GOT3 (cell line): ENCODE results near the gene GCNT2.
"Not testable (repeated sequence)": the region's sequence is repeated elsewhere in the genome, so short reads cannot be mapped to it uniquely, and the experiment has no call there.

ENCODE experiments used
- DNase-seq: peaks from one replicate; lab custom pipeline; 2025; ENCODE audit warnings: mixed read lengths; lab: John Stamatoyannopoulos, UW

The GCNT2 gene

DNA sequence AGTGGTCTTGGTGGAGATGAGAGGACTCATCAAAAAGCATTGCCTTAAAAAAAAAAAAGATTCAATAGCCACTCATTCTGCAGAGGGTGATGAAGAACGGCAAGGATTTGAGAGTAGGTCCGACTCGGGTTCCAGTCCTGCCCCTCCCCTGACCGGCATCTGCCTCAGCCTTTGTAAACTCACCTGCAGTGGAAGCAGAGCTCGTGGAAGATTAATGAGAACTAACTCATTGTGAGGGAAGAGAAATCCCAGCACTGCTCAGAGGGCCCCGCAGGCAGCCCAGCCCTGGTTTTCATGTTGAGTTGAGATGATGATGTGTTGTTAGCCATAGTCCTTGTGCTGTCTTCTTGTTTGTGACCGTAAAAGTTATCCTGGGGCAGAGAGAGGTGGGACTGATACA, 59.4 kb downstream of the GCNT2 start:
- no peak for DNase-seq

DNA sequence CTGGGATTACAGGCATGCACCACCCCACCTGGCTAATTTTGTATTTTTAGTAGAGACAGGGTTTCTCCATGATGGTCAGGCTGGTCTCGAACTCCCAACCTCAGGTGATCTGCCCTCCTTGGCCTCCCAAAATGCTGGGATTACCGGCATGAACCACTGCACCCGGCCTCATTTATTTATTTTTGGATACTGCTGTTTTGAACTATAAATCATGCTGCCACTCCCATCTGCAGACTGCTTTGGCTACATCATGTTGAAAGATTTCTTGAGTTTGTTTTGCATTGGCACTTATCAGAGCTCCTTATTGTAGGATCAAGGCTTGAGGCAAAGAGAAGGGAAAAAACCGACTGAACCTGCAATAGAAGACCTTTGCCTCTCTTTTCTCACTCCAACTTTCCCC, 60.3 kb downstream of the GCNT2 start:
- not testable (repeated sequence) for DNase-seq

DNA sequence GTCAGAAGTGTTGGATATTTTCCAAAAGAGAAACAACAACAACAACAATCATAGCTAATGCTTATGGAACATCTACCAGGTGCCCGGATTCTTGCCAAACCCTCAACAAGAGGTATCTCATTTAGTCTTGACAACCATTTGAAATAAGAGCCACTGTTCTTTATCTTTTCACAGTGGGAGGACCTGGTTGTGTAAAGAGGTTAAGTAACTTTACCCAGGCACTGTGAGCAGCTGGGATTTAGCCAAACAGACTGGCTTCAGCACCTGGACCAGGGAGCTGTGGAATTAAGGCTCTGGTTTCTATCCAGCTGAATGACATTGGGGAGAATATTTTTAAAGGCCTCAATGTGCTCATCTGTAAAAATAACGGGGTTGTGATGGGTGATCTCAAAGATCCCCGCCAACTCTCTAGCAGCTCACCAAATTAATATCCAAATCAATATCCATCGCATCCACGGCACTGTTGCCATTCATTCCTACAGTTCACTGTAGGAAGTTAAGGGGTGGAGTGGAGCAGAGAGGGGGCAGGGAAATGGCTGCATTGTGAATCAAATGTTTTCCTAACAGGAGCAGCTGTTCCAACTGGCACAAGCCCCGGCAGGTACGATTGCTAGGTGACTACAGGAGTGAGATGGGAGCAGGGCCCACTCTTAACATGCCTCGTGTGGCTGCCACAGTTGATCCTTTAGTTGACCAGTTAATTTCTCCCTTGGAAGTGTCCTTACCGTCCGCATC, 61.8 kb downstream of the GCNT2 start:
- no peak for DNase-seq

DNA sequence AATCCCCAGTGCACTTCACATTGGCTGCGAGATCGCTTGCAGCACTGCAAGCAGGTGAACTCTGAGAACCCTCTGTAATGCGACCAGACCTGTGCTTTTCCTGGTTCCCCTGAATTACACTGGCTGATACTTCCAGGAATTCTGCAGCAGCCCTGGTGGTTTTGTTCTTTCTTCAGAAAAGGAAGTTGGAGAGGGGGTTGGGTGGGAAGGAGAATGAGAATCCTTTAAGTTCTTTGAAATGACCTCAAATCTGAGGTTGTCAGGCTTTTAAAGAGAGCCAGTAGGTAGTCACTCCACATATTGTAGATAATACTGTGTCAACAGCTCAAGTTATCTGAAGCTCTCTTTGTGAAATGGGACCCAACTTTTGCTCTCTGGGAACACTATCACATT, 62.4 kb downstream of the GCNT2 start:
- DNase-seq: no peak

DNA sequence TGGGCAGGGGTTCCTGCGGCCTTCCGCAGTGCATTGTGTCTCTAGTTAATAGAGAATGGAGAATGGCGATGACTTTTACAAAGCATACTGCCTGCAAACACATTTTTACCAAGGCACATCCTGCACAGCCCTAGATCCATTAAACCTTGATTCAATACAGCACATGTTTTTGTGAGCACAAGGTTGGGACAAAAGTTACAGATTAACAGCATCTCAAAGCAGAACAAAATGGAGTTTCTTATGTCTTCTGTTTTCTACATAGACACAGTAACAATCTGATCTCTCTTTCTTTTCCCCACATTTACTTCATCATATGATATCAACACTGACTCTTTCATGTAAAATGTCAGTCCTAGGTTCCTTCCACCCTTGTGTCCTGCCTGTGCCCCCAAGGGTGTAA, 63.5 kb downstream of the GCNT2 start:
- no peak for DNase-seq

DNA sequence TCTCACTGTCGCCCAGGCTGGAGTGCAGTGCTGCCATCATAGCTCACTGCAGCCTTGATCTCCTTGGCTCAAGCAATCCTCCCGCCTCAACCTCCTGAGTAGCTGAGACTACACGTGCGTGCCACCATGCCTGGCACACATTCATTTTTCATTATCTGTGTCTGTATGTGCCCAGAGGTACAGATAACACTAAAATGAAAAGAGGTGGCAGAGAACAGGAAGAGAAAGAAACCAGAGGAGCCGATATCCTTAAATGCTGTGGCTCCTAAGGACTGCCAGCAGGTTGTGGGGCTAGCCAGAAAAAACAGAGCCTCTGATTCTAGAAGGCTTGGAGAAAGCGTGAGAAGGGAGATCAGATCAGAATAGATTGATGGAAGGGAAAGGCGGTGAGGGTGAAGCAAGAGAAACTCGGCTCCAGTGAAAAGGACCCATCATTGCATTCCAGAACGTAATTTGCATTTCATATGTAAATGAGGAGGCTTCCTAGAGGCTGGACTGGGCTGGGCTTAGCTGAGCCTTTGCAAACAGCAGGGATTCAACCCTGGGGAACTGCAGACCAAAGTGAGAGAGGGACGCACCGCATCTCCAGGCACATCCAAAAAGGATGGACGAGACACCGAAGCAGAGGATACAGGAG, 64.2 kb downstream of the GCNT2 start:
- no peak for DNase-seq

DNA sequence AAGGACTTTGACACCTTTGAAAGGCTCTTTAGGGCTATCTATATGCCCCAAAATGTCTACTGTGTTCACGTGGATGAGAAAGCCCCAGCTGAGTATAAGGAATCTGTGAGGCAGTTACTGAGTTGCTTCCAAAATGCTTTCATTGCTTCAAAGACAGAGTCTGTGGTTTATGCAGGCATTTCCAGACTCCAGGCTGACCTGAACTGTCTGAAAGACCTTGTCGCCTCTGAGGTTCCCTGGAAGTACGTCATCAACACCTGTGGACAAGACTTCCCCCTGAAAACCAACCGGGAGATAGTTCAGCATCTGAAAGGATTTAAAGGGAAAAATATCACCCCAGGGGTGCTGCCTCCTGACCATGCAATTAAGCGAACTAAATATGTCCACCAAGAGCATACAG, 65.2 kb downstream of the GCNT2 start:
- no peak for DNase-seq

DNA sequence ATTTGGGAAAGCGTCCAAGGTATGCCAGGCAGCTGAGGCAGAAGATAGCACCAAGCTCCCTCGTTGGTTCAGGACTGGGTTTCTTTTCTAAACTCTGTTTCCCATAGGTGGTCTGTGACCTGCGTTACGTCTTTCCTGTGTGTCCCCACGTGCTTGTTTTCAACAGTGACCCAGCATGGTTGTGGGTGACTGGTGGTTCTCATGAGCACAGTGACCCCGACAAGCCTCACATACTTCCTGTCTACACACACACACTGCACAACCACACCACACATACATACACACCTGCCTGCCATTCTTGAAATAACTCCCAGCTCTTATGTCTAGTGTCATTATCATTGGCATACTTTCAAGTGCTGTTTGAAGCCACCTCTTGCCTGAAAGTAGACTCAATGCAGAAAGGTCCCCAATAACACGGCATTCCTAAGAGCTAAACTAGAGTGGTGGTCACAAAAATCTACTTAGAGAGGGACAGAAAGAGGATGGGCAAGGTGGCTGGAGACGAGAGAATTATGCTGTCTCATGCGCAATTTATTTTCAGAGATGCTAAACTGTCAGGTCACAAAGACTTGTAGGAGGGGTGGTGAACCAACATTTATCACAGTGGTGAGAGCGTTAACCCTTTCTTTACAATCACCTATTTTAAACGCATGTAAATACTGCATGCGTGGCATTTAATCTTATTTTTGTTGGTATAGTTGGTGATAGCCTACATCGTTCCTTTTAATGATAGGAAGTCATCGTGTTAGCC, 66.7 kb downstream of the GCNT2 start:
- no peak for DNase-seq

DNA sequence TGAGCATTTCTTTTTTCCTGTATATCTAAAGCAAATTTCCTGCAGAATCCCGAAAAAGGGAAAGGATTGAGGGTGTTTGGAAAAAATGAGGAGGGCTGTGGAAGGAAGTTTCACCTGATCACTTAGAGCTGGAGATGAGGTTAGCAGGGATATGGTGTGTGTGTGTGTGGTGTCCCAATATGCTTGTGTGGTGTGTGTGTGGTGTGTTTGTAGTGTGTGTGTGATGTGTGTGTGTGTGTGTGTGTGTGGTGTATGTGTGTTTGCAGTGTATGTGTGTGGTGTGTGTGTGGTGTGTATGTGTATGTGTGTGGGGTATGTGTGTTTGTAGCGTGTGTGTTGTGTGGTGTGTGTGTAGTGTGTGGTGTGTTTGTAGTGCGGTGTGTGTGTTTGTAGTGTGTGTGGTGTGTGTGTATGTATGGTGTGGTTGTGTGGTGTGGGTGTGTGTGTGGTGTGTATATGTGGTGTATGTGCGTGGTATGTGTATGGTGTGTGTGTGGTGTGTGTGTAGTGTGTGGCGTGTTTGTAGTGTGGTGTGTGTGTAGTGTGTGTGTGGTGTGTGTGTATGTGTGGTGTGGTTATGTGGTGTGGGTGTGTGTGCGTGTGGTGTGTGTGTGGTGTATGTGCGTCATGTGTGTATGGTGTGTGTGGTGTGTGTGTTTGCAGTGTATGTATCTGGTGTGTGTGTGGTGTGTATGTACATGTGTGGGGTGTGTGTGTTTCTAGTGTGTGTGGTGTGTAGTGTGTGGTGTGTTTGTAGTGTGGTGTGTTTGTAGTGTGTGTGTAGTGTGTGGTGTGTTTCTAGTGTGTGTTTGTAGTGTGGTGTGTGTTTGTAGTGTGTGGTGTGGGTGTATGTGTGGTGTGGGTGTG, 67.6 kb downstream of the GCNT2 start:
- no peak for DNase-seq

DNA sequence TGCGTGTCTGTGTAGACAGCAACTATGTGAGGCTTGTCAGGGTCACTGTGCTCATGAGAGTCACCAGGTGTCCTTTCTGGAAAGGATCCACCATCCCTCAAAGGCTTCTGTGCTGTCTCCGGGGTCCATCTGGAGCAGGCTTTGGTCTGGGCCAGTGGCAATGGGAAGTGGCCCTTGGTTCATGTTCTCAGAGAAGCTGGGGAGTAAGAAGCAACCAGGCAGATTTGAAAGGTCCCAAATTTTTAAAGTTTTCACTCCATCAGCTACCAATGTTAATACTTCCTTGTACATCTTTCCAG, 68.2 kb downstream of the GCNT2 start:
- DNase-seq: no peak

DNA sequence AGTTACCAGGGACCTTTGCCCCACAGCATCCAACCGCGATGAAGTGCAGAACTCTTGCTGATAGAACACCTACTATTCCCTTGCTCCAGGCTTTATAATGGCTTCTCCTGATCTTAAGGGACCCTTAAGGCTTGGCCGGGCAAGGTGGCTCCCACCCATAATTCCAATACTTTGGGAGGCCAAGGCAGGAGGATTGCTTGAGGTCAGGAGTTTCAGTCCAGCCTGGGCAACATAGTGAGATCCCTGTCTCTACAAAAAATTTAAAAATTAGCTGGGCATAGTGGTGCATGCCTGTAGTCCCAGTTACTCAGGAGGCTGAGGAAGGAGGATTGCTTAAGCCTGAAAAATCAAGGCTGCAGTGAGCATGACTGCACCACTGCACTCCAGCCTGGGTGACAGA, 68.8 kb downstream of the GCNT2 start:
- no peak for DNase-seq

DNA sequence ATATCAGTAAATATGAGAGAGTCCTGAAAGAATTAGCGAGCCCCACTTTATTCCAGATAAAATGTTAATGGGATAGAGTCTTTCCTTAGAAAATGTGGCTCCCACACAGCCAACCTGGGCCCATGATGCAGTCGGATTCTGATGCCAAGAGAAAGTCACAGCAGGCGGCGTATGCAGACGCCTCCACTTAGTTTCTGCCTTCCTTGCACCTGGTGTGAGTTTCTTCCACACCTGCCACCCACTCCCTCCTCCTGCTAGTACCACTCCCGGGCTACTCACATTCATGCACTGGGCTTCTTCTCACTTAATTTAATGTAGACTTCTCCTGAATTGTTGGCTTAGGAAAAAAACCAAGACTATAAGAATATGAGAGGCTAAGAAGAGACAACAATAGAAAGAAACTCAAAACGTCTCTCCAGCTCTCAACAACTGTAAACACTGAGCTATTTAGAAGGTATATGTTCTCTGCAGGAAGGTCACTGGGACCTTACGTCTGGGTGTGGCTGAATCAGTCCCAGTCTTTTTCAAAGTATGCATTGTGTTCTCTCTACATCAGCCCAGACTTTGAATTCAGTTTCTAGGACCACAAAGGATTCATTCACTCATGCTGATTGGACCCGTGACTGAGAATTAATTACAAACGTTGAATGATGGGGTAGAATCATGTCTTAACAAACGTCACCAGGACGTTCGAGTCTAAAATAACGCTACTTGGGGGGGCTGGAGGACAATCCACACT, 70.4 kb downstream of the GCNT2 start:
- DNase-seq: no peak

DNA sequence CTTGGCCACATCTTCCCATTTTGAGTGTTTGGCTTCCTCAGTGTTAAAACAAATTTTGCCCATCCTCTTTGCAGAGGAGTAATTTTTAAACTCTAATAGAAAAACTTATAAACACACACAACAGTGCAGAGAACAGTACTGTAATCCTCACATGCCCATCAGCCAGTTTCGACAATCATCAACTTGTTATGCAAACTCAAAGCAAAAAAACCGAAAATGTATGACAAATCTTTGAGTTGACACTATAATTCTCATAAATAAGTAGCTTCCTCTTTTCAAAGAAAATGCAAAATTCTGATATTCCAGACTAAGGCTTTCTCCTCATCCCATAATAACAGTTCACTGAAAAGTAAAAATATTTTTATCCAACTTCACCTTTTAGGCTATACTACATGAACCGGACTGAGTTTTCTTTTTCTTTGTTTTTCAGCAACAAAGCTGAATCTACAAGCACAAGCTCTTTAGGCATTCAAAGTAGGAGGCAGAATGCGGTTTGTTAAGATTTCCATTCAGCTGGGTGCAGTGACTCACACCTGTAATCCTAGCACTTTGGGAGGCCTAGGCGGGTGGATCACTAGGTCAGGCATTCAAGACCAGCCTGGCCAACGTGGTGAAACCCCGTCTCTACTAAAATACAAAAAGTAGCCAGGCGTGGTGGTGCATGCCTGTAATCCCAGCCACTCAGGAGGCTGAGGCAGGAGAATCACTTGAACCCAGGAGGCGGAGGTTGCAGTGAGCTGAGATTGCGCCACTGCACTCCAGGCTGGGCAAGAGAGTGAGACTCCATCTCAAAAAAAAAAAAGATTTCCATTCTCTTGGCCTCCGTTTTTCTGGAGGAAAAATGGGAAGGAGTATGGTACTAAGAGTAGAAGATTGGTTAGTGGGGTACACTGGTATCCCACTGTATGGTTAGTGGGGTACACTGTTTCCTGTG, 74.8 kb downstream of the GCNT2 start:
- DNase-seq: no peak

DNA sequence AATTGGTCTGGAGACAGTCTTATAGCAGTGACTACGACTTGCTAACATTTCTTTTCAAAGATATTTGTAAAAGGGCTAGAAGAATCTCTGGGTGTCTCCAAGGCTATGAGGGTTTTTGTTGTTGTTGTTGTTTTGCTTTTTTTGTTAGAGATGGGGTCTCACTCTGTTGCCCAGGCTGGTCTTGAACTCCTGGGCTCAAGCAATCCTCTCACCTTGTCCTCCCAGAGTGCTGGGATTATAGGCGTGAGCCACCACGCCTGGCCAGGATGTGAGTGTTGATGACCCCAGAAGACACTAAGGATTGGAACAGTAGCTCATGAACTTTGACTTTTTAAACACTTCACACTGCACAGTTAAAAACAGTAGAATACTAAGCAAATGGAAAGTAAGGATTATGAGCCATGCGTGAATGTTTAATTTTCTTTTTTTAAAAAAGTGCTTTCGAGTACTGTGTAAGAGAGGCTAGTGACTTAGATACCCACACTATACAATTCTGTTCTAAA, 76.4 kb downstream of the GCNT2 start:
- no peak for DNase-seq

DNA sequence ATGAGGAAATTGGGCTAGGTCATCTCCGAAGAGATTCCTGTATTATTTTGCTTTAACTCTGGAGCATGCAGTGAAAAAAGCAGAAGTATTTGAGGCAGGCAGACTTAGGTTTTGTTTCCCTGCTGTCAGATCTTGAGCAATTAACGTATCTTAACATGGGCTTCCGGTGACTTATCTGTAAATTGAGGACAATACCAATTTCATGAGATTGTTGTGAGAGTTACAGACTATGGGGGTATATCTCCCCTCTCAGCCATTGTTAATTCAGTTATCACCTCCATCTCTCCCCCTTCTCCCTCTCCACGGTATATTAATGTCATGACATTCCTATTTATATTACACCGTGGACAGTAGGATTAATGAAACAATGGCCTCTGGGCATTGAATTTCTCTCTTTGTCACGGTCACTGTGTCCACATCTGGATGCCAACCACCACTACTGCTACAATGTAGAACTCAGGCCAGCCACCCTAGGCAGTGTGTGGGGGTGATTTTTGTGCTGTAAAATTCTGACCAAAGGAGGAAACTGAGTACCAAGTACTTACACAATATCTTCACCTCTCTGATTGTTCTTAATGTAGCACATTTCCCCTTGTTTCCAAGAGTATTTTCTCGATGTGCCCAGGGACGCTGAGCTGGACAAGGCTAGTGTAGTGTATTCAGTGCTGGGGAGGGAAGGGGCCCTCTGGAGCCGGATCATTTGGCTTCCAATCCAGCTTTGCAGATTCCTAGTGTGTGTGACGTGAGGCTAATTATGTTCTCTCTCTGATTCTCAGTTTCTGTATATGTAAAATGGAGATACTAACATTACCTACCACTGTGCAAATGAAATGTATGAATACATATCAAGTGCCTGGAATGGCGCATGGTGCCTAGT, 77.2 kb downstream of the GCNT2 start:
- DNase-seq: no peak

DNA sequence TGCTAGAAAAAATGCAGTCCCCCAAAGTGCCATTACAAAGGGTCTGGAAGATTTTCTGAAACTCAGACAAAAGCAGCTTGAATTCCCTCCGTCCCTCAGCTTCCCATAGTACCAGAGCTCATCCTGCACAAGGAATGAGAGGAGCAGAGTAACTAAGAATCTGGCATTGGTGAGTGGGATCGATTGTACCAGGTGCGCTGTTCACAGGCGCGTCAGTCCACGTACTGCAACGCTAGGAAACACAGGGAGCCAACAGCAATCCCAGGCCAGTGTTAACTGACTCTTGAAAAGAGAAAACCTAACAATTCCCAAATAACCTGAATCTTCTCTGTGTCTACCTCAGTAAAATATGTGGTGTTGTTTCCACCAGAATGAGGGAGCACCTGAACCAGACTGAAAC, 77.9 kb downstream of the GCNT2 start:
- no peak for DNase-seq

DNA sequence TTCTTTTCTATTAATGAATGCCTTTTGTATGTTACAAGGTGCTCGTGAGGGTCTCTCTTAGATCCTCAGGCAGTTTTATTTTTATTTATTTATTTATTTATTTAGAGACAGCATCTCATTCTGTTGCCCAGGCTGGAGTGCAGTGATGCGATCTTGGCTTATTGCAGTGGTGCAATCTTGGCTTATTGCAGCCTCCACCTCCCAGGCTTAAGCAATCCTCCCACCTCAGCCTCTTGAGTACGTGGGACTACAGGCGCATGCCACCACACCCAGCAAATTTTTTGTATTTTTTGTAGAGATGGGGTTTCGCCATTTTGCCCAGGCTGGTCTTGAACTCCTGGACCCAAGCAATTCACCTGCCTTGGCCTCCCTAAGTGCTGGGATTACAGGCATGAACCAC, 79.5 kb downstream of the GCNT2 start:
- not testable (repeated sequence) for DNase-seq

DNA sequence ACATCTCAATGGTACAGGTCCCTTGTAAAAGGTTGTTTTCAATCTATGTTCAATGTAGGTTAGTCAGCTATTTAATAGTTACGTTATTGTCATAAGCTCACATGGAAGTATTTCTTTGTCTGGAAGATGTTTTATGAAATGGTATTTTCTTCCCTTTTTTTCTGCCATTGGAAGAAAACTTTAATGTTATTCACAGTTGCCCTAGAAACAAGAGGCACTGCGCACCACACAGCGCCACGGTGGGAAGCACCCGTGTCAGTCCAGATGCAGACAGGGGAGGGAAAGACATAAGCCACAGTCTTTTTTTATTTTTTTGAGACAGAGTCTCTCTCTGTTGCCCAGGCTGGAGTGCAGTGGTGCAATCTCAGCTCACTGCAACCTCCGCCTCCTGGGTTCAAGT, 82.1 kb downstream of the GCNT2 start:
- DNase-seq: no peak

DNA sequence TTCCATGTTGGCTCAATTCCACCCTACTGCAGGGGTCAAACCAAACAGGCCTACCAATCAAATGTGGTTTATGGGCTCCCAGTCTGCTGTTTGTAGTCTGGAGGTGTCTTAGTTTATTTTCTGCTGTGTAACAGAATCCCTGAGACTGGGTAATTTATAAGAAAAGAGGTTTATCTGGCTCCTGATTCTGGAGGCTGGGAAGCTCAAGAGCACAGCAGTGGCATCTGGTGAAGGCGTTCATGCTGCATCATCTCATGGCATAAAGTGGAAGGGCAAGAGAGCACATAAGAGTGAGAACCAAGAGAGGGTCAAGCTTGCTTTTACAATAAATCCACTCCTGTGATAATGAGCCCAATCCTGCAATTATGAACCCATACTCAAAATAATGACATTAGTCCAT, 87.9 kb downstream of the GCNT2 start:
- DNase-seq: no peak
